Adrenal gland (tissue), 12 donors: ENCODE data around the gene PHC3. TPM values are rescaled to one million over a fixed set of nuclear protein-coding genes. Genes with fewer than 3 reads are reported as not detected.

Source experiments
- DNase-seq, 7 donors: peaks; one replicate each; pipeline ENCODE4 v3.0.0-alpha.2; 2019 to 2020
- H3K27ac ChIP-seq, 5 donors: fragments of 200-600 bp; sonication (generic) in 4 of 5; 1 replicate in 3 of 5; 2 replicates in 2 of 5; pipeline versions ENCODE4 v1.5.1 to v1.8.0; 2016 to 2020; ENCODE audit warnings: mild to moderate bottlenecking in 1 of 5
- H3K27me3 ChIP-seq: fragments of 200-600 bp; 2 replicates; pipeline ENCODE4 v1.8.0; 2021
- H3K36me3 ChIP-seq, 2 donors: fragments of 200-600 bp; replicated peaks in 1 of 2; 1 replicate in 1 of 2; 2 replicates in 1 of 2; pipeline versions ENCODE4 v1.5.1 to v1.8.0; 2018 to 2022
- H3K4me1 ChIP-seq, 2 donors: fragments of 200-600 bp; replicated peaks in 1 of 2; 1 replicate in 1 of 2; 2 replicates in 1 of 2; pipeline versions ENCODE4 v1.5.1 to v1.8.0; 2018 to 2021
- H3K4me3 ChIP-seq, 4 donors: fragments of 200-600 bp; sonication (generic) in 3 of 4; one replicate each; pipeline ENCODE4 v1.5.1; 2016 to 2018
- H3K9me3 ChIP-seq, 3 donors: fragments of 200-600 bp; sonication (generic) in 1 of 3; replicated peaks in 1 of 3; 1 replicate in 2 of 3; 2 replicates in 1 of 3; pipeline versions ENCODE4 v1.5.1 to v1.8.0; 2016 to 2021
- CTCF ChIP-seq, 6 experiments: fragments of 450-650 bp in 4 of 6; fragments of 200-600 bp in 2 of 6; sonication (generic) in 1 of 6; IDR thresholded peaks; 1 replicate in 5 of 6; 2 replicates in 1 of 6; pipeline versions ENCODE4 v1.5.1 to v1.8.0; 2016 to 2021; ENCODE audit warnings: antibody characterized with exemption in 6 of 6, mild to moderate bottlenecking in 2 of 6, moderate library complexity in 1 of 6
- POLR2A ChIP-seq, 2 donors: fragments of 450-650 bp; IDR thresholded peaks; one replicate each; pipeline ENCODE4 v1.6.1; 2017; ENCODE audit warnings: antibody characterized with exemption in 2 of 2, mild to moderate bottlenecking in 2 of 2, moderate library complexity in 1 of 2
- WGBS, 4 donors: extraction: QIAGEN DNeasy Blood & Tissue Kit in 2 of 4; methylation state at CpG; one replicate each; pipeline versions ENCODE4 v1.1.5 to v1.1.7; 2013 to 2017; 5-methylcytosine and 5-hydroxymethylcytosine counted together
- intact Hi-C, 2 donors: fragments of 100-400 bp; cut with DNase I; formaldehyde crosslinking; loops; one replicate each; pipeline versions ENCODE4 v1.14.1 to v1.15.0; 2022 to 2023
- polyA plus RNA-seq, 3 donors: library from polyadenylated mRNA; stranded (reverse); fragments of 200-250 nt in 2 of 3; fragments of 350-450 nt in 1 of 3; fragmentation: Illumina TruSeq in 1 of 3; extraction: RNeasy Lipid Tissue Mini Kit (QIAGEN cat#74804) in 1 of 3; gene quantifications; one replicate each; pipeline ENCODE4 v1.2.3, GENCODE V29; 2013 to 2014
- total RNA-seq, 9 donors: library from RNA; depleted of rRNA in 4 of 9; stranded (reverse); fragments of >200 nt in 4 of 9; fragments of 120-200 nt in 1 of 9; fragmentation: NEBNext Ultra II Directional in 1 of 9; extraction: Animal tissue kit (Norgen Biotek cat#: 25700) in 1 of 9; gene quantifications; one replicate each; pipeline versions ENCODE4 v1.1.0 to v1.2.4, GENCODE V29; 2013 to 2023
- donor health status: healthy with polysubstance abuse.
- donor health status: Bipolar disorder and iron deficiency.
- donor health status: DM: yes; HTN: yes; CAD: no.
- donor health status: DM: no; HTN: no; CAD: no.
- donor health status: DM: no; HTN: no; CAD: no.
- donor health status: DM: yes; HTN: yes; CAD: no.

Gene PHC3
- total and polyA plus RNA-seq, 12 donors: 4.4 to 112 (median 53.0) TPM

GRCh38 chr3:170064108-170064507 is 117.4 kb downstream of the PHC3 start:
- Histone ChIP-seq H3K4me3 (no peak overlapping the region), H3K4me1 (no peaks in the 10 kb centered on the region), H3K27me3 (no peaks in the 10 kb centered on the region), H3K9me3 (no peaks in the 10 kb centered on the region), H3K36me3 (no peaks in the 10 kb centered on the region), H3K27ac (no peak overlapping the region)
- intact Hi-C loops: no loop called here
- WGBS, 4 donors: 90 to 95% (median 92%) methylated on average over 18 of the region's 18 CpGs
- TF ChIP-seq POLR2A (IDR thresholded peaks at IDR 0.05) (no peak), CTCF (IDR thresholded peaks at IDR 0.05) (no peak)
- DNase-seq: no peak

GRCh38 chr3:170063691-170064090 is 117.8 kb downstream of the PHC3 start:
- 89 to 94% (median 92%) methylated on average over 15 of the region's 15 CpGs for WGBS, 4 donors
- TF ChIP-seq POLR2A (IDR thresholded peaks at IDR 0.05): no peak
- TF ChIP-seq CTCF (IDR thresholded peaks at IDR 0.05): no peak
- DNase-seq: no peak
- Histone ChIP-seq H3K4me3 (no peak overlapping the region), H3K4me1 (no peaks in the 10 kb centered on the region), H3K9me3 (no peaks in the 10 kb centered on the region), H3K36me3 (no peaks in the 10 kb centered on the region), H3K27me3 (no peaks in the 10 kb centered on the region), H3K27ac (no peak overlapping the region)
- intact Hi-C loops: no loop called here

DNA sequence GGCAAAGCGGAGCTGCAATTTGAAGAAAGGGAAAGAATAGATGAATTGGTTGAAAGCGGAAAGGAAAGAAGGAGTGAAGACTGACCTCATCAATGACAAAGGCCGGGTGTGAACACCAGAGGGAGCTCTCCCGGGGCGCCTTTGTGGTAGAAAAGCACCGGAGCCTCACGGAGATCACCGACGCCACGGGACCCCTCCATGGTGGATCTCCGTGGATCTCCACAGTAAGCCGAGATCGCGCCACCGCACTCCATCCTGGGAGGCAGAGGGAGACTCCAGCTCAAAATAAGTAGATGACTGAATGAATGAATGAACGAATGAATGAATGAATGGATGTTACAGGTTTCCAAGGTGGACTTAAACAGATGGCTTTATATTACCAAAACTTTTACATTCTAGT is 118.8 kb downstream of the PHC3 start:
- no peak for DNase-seq
- Histone ChIP-seq H3K4me1 (no peaks in the 10 kb centered on the region), H3K27me3 (no peaks in the 10 kb centered on the region), H3K36me3 (no peaks in the 10 kb centered on the region), H3K9me3 (no peaks in the 10 kb centered on the region), H3K4me3 (no peak overlapping the region), H3K27ac (no peak overlapping the region)
- WGBS, 4 donors: 90 to 93% (median 92%) methylated on average over 16 of the region's 16 CpGs
- TF ChIP-seq POLR2A (IDR thresholded peaks at IDR 0.05): no peak
- TF ChIP-seq CTCF (IDR thresholded peaks at IDR 0.05): no peak
- intact Hi-C loops: no loop called here

GRCh38 chr3:170062068-170062467 is 119.5 kb downstream of the PHC3 start:
- TF ChIP-seq POLR2A (IDR thresholded peaks at IDR 0.05) (no peak), CTCF (IDR thresholded peaks at IDR 0.05) (no peak)
- Histone ChIP-seq H3K4me1 (no peaks in the 10 kb centered on the region), H3K27ac (no peak overlapping the region), H3K9me3 (no peaks in the 10 kb centered on the region), H3K27me3 (no peaks in the 10 kb centered on the region), H3K4me3 (no peak overlapping the region), H3K36me3 (no peaks in the 10 kb centered on the region)
- 93 to 97% (median 95%) methylated on average over 20 of the region's 20 CpGs for WGBS, 4 donors
- DNase-seq: no peak
- intact Hi-C loops: no loop called here
